Liver (tissue), 9 donors: ENCODE results near the gene SLC26A4. TPM values are rescaled to one million over a fixed set of nuclear protein-coding genes. Genes with fewer than 3 reads are reported as not detected.

Source experiments
- DNase-seq: peaks from one replicate; pipeline ENCODE4 v3.0.0-alpha.2; 2017; ENCODE audit warnings: low spot score
- H3K27ac ChIP-seq, 2 donors: one replicate each; pipeline ENCODE4 v1.7.0; 2013; ENCODE audit warnings: inconsistent platforms in 2 of 2, low read length in 2 of 2, control low read depth in 1 of 2, low read depth in 1 of 2, mild to moderate bottlenecking in 1 of 2
- H3K27me3 ChIP-seq, 4 donors: one replicate each; pipeline versions ENCODE4 v1.6.1 to v1.7.0; 2013; ENCODE audit warnings: low read length in 3 of 4, inconsistent platforms in 1 of 4, mild to moderate bottlenecking in 1 of 4, moderate library complexity in 1 of 4; ENCODE audit not compliant: control insufficient read depth in 4 of 4, insufficient read depth in 4 of 4
- H3K36me3 ChIP-seq, 4 donors: one replicate each; pipeline versions ENCODE4 v1.6.1 to v1.7.0; 2013; ENCODE audit warnings: low read length in 3 of 4, mild to moderate bottlenecking in 3 of 4, low read depth in 1 of 4, moderate library complexity in 1 of 4; ENCODE audit not compliant: control insufficient read depth in 4 of 4, insufficient read depth in 3 of 4
- H3K4me1 ChIP-seq, 4 donors: one replicate each; pipeline versions ENCODE4 v1.6.1 to v1.7.0; 2013; ENCODE audit warnings: low read length in 3 of 4, mild to moderate bottlenecking in 3 of 4, moderate library complexity in 1 of 4; ENCODE audit not compliant: control insufficient read depth in 4 of 4, insufficient read depth in 4 of 4
- H3K4me3 ChIP-seq, 3 donors: one replicate each; pipeline versions ENCODE4 v1.6.1 to v1.7.0; 2013; ENCODE audit warnings: low read length in 3 of 3, control low read depth in 1 of 3, low read depth in 1 of 3, mild to moderate bottlenecking in 1 of 3
- H3K9ac ChIP-seq, 2 donors: one replicate each; pipeline ENCODE4 v1.7.0; 2013; ENCODE audit warnings: low read length in 2 of 2, mild to moderate bottlenecking in 2 of 2, moderate library complexity in 2 of 2, control low read depth in 1 of 2, low read depth in 1 of 2
- H3K9me3 ChIP-seq, 4 donors: one replicate each; pipeline versions ENCODE4 v1.6.1 to v1.7.0; 2013; ENCODE audit warnings: low read length in 3 of 4; ENCODE audit not compliant: control insufficient read depth in 4 of 4
- ATF3 ChIP-seq: IDR thresholded peaks from 2 replicates; pipeline ENCODE4 v1.6.1; 2016; ENCODE audit warnings: antibody characterized with exemption
- CTCF ChIP-seq: fragments of 150-350 bp; IDR thresholded peaks from 2 replicates; pipeline ENCODE4 v1.5.1; 2017; ENCODE audit warnings: improper control_type of control experiment, low read depth, low read length; ENCODE audit not compliant: missing input control
- EGR1 ChIP-seq, 2 donors: IDR thresholded peaks; 2 replicates each; pipeline ENCODE4 v1.6.1; 2016 to 2018; ENCODE audit warnings: antibody characterized with exemption in 2 of 2, low read depth in 2 of 2
- FOXA1 ChIP-seq: IDR thresholded peaks from 2 replicates; pipeline ENCODE4 v1.6.1; 2016; ENCODE audit warnings: antibody characterized with exemption
- FOXA2 ChIP-seq: IDR thresholded peaks from 2 replicates; pipeline ENCODE4 v1.6.1; 2016; ENCODE audit warnings: antibody characterized with exemption
- GABPA ChIP-seq, 2 donors: IDR thresholded peaks in 1 of 2; conservative IDR thresholded peaks in 1 of 2; 2 replicates each; pipeline ENCODE4 v1.6.1; 2016; ENCODE audit warnings: antibody characterized with exemption in 2 of 2, mild to moderate bottlenecking in 1 of 2, moderate library complexity in 1 of 2
- HNF4A ChIP-seq, 2 donors: conservative IDR thresholded peaks; 2 replicates each; pipeline ENCODE4 v1.6.1; 2016; ENCODE audit warnings: antibody characterized with exemption in 2 of 2, mild to moderate bottlenecking in 2 of 2
- HNF4G ChIP-seq: IDR thresholded peaks from 2 replicates; pipeline ENCODE4 v1.6.1; 2016; ENCODE audit warnings: antibody characterized with exemption
- JUND ChIP-seq, 2 donors: IDR thresholded peaks; 2 replicates each; pipeline ENCODE4 v1.6.1; 2016; ENCODE audit warnings: antibody characterized with exemption in 2 of 2
- MAX ChIP-seq: IDR thresholded peaks from 2 replicates; pipeline ENCODE4 v1.6.1; 2016; ENCODE audit warnings: antibody characterized with exemption
- NR2F2 ChIP-seq: IDR thresholded peaks from 2 replicates; pipeline ENCODE4 v1.6.1; 2016; ENCODE audit warnings: antibody characterized with exemption
- RAD21 ChIP-seq, 2 donors: IDR thresholded peaks; 2 replicates each; pipeline ENCODE4 v1.6.1; 2016; ENCODE audit warnings: antibody characterized with exemption in 2 of 2, mild to moderate bottlenecking in 2 of 2
- RXRA ChIP-seq, 2 donors: IDR thresholded peaks; 2 replicates each; pipeline ENCODE4 v1.6.1; 2017 to 2018; ENCODE audit warnings: antibody characterized with exemption in 2 of 2, mild to moderate bottlenecking in 1 of 2
- SP1 ChIP-seq: IDR thresholded peaks from 2 replicates; pipeline ENCODE4 v1.6.1; 2018; ENCODE audit warnings: antibody characterized with exemption, mild to moderate bottlenecking
- TAF1 ChIP-seq: conservative IDR thresholded peaks from 2 replicates; pipeline ENCODE4 v1.6.1; 2016; ENCODE audit warnings: antibody characterized with exemption, mild to moderate bottlenecking
- YY1 ChIP-seq: IDR thresholded peaks from 2 replicates; pipeline ENCODE4 v1.6.1; 2016; ENCODE audit warnings: antibody characterized with exemption, mild to moderate bottlenecking
- whole genome bisulfite sequencing: extraction: QIAGEN DNeasy Blood & Tissue Kit; methylation state at CpG from one replicate; pipeline ENCODE4 v1.1.7; 2013; 5-methylcytosine and 5-hydroxymethylcytosine counted together
- polyA plus RNA-seq, 2 donors: library from polyadenylated mRNA; stranded (reverse) in 1 of 2; unstranded in 1 of 2; fragments of 200-250 nt in 1 of 2; fragments of >200 nt in 1 of 2; fragmentation: Nextera tagmentation in 1 of 2; extraction: Ambion mirVana in 1 of 2; gene quantifications; one replicate each; pipeline versions ENCODE4 v1.2.1 to v1.2.3, GENCODE V29; 2013 to 2015
- total RNA-seq, 2 donors: library from RNA; depleted of rRNA; stranded (reverse); fragments of >200 nt; gene quantifications; one replicate each; pipeline ENCODE4 v1.2.3, GENCODE V29; 2014
- TF ChIP-seq, protein P1 (sequence below): IDR thresholded peaks from 2 replicates; pipeline ENCODE4 v1.6.1; 2016; ENCODE audit warnings: antibody characterized with exemption, mild to moderate bottlenecking
- TF ChIP-seq, protein P2 (sequence below): IDR thresholded peaks from 2 replicates; pipeline ENCODE4 v1.6.1; 2016; ENCODE audit warnings: antibody characterized with exemption
- donor health status: healthy.
- donor health status: healthy.
- donor health status: healthy.
- donor health status: healthy.
- donor health status: healthy.

The SLC26A4 gene
- total and polyA plus RNA-seq, 4 donors, result 0.08 to 0.25 (median 0.19) TPM; not detected in 1

GRCh38 chr7:107672183-107672582, 11.6 kb downstream of the SLC26A4 start:
- H3K27me3 ChIP-seq, result no peaks in the 10 kb centered on the region
- H3K9me3 ChIP-seq, result no peaks in the 10 kb centered on the region
- no peak for DNase-seq
- no peak overlapping the region for H3K9ac ChIP-seq
- no peaks in the 10 kb centered on the region for H3K4me1 ChIP-seq
- 90% methylated on average over 3 of the region's 3 CpGs for WGBS
- no peaks in the 10 kb centered on the region for H3K36me3 ChIP-seq
- H3K4me3 ChIP-seq, result no peak overlapping the region
- TF ChIP-seq NR2F2, result no peak
- TF ChIP-seq, protein P1, sequence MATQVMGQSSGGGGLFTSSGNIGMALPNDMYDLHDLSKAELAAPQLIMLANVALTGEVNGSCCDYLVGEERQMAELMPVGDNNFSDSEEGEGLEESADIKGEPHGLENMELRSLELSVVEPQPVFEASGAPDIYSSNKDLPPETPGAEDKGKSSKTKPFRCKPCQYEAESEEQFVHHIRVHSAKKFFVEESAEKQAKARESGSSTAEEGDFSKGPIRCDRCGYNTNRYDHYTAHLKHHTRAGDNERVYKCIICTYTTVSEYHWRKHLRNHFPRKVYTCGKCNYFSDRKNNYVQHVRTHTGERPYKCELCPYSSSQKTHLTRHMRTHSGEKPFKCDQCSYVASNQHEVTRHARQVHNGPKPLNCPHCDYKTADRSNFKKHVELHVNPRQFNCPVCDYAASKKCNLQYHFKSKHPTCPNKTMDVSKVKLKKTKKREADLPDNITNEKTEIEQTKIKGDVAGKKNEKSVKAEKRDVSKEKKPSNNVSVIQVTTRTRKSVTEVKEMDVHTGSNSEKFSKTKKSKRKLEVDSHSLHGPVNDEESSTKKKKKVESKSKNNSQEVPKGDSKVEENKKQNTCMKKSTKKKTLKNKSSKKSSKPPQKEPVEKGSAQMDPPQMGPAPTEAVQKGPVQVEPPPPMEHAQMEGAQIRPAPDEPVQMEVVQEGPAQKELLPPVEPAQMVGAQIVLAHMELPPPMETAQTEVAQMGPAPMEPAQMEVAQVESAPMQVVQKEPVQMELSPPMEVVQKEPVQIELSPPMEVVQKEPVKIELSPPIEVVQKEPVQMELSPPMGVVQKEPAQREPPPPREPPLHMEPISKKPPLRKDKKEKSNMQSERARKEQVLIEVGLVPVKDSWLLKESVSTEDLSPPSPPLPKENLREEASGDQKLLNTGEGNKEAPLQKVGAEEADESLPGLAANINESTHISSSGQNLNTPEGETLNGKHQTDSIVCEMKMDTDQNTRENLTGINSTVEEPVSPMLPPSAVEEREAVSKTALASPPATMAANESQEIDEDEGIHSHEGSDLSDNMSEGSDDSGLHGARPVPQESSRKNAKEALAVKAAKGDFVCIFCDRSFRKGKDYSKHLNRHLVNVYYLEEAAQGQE, result no peak
- TF ChIP-seq RXRA (IDR thresholded peaks at IDR 0.05), result no peak
- no peak for TF ChIP-seq FOXA2
- no peak for TF ChIP-seq CTCF
- TF ChIP-seq GABPA (IDR thresholded peaks at IDR 0.05 in 1 of 2, conservative IDR thresholded peaks at IDR 0.05 in 1 of 2), result no peak
- no peak for TF ChIP-seq FOXA1
- no peak for TF ChIP-seq SP1
- TF ChIP-seq HNF4G, result no peak
- no peak for TF ChIP-seq YY1
- no peak for TF ChIP-seq MAX
- TF ChIP-seq HNF4A (conservative IDR thresholded peaks at IDR 0.05), result no peak
- TF ChIP-seq, protein P2, sequence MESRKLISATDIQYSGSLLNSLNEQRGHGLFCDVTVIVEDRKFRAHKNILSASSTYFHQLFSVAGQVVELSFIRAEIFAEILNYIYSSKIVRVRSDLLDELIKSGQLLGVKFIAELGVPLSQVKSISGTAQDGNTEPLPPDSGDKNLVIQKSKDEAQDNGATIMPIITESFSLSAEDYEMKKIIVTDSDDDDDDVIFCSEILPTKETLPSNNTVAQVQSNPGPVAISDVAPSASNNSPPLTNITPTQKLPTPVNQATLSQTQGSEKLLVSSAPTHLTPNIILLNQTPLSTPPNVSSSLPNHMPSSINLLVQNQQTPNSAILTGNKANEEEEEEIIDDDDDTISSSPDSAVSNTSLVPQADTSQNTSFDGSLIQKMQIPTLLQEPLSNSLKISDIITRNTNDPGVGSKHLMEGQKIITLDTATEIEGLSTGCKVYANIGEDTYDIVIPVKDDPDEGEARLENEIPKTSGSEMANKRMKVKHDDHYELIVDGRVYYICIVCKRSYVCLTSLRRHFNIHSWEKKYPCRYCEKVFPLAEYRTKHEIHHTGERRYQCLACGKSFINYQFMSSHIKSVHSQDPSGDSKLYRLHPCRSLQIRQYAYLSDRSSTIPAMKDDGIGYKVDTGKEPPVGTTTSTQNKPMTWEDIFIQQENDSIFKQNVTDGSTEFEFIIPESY, result no peak
- no peak for TF ChIP-seq ATF3
- no peak for TF ChIP-seq JUND (IDR thresholded peaks at IDR 0.05)
- no peak for TF ChIP-seq EGR1 (IDR thresholded peaks at IDR 0.05; ENCODE audit: low read depth in 2 of 2)
- TF ChIP-seq TAF1, result no peak
- no peak overlapping the region for H3K27ac ChIP-seq

- no peaks in the 10 kb centered on the region for H3K36me3 ChIP-seq
- no peaks in the 10 kb centered on the region for H3K9me3 ChIP-seq
- 76% methylated on average over 2 of the region's 2 CpGs for WGBS
- H3K9ac ChIP-seq, result no peak overlapping the region
- no peaks in the 10 kb centered on the region for H3K4me1 ChIP-seq
- no peaks in the 10 kb centered on the region for H3K27me3 ChIP-seq
- no peak for DNase-seq
- no peak overlapping the region for H3K4me3 ChIP-seq
- TF ChIP-seq YY1 (no peak), GABPA (IDR thresholded peaks at IDR 0.05 in 1 of 2, conservative IDR thresholded peaks at IDR 0.05 in 1 of 2) (no peak), FOXA1 (no peak), TAF1 (no peak), CTCF (no peak), RAD21 (IDR thresholded peaks at IDR 0.05) (no peak), RXRA (IDR thresholded peaks at IDR 0.05) (no peak), NR2F2 (no peak), JUND (IDR thresholded peaks at IDR 0.05) (no peak), FOXA2 (no peak), HNF4A (conservative IDR thresholded peaks at IDR 0.05) (no peak), EGR1 (IDR thresholded peaks at IDR 0.05; ENCODE audit: low read depth in 2 of 2) (no peak)
- TF ChIP-seq, protein P2, result no peak
- H3K27ac ChIP-seq, result no peak overlapping the region
These were observed 15.6 kb downstream of the SLC26A4 start for GRCh38 chr7:107676249-107676648.
